Fibroblast of lung (primary cell): ENCODE results near the gene PTPRA. TPM values are rescaled to one million over a fixed set of nuclear protein-coding genes. Genes with fewer than 3 reads are reported as not detected.
A peak's percentile ranks its signal among the peaks of the same experiment; 100 is the strongest.

Source experiments
- DNase-seq, 2 donors: peaks; one replicate each; pipeline versions ENCODE4 v3.0.0 to v3.0.0-alpha.2; 2010; ENCODE audit warnings: low read depth in 2 of 2
- H2AFZ ChIP-seq: 2 replicates; pipeline ENCODE4 v1.5.1; 2012; ENCODE audit warnings: low read length, control low read depth, inconsistent platforms
- H3K27ac ChIP-seq: 2 replicates; pipeline ENCODE4 v1.5.1; 2011; ENCODE audit warnings: low read length, control low read depth; ENCODE audit not compliant: insufficient read depth
- H3K27me3 ChIP-seq: 2 replicates; pipeline ENCODE4 v1.5.1; 2011; ENCODE audit warnings: mild to moderate bottlenecking, low read length; ENCODE audit not compliant: control insufficient read depth, insufficient read depth
- H3K36me3 ChIP-seq: 2 replicates; pipeline ENCODE4 v1.5.1; 2011; ENCODE audit warnings: low read length; ENCODE audit not compliant: control insufficient read depth, insufficient read depth
- H3K4me1 ChIP-seq: 2 replicates; pipeline ENCODE4 v1.5.1; 2011; ENCODE audit warnings: low read length; ENCODE audit not compliant: control insufficient read depth, insufficient read depth; ENCODE audit errors: extremely low read depth
- H3K4me2 ChIP-seq: 2 replicates; pipeline ENCODE4 v1.5.1; 2011; ENCODE audit warnings: low read length, control low read depth; ENCODE audit not compliant: insufficient read depth; ENCODE audit errors: extremely low read depth
- H3K4me3 ChIP-seq, 4 experiments: fragments of 200-600 bp in 1 of 4; sonication (generic) in 1 of 4; replicated peaks in 1 of 4; 2 replicates each; pipeline ENCODE4 v1.5.1; 2011 to 2016; ENCODE audit warnings: low read length in 4 of 4, low read depth in 3 of 4, mild to moderate bottlenecking in 3 of 4, control low read depth in 2 of 4, inconsistent platforms in 1 of 4, mixed read lengths in 1 of 4; ENCODE audit not compliant: insufficient read depth in 1 of 4; ENCODE audit errors: control extremely low read depth in 1 of 4
- H3K79me2 ChIP-seq: 2 replicates; pipeline ENCODE4 v1.5.1; 2012; ENCODE audit warnings: mild to moderate bottlenecking, low read length, inconsistent platforms; ENCODE audit not compliant: control insufficient read depth, insufficient read depth
- H3K9ac ChIP-seq: 2 replicates; pipeline ENCODE4 v1.5.1; 2011; ENCODE audit warnings: mild to moderate bottlenecking, low read length, control low read depth; ENCODE audit not compliant: insufficient read depth
- H3K9me3 ChIP-seq: 2 replicates; pipeline ENCODE4 v1.5.1; 2012; ENCODE audit warnings: low read depth, low read length; ENCODE audit not compliant: control insufficient read depth, insufficient read depth
- H4K20me1 ChIP-seq: 2 replicates; pipeline ENCODE4 v1.5.1; 2011; ENCODE audit warnings: low read length; ENCODE audit not compliant: control insufficient read depth, insufficient read depth; ENCODE audit errors: extremely low read depth
- EZH2 ChIP-seq: IDR thresholded peaks from 2 replicates; pipeline ENCODE4 v1.5.1; 2012; ENCODE audit warnings: low read length, control low read depth, mild to moderate bottlenecking; ENCODE audit errors: missing control alignments
- polyA plus RNA-seq, 2 donors: library from polyadenylated mRNA; depleted of rRNA in 1 of 2; stranded (reverse) in 1 of 2; unstranded in 1 of 2; fragments of >200 nt; gene quantifications; 2 replicates each; pipeline ENCODE4 v1.2.1, GENCODE V29; 2011 to 2012; ENCODE audit warnings: missing spikeins in 1 of 2
- total RNA-seq: library from RNA; depleted of rRNA; stranded (reverse); fragments of >200 nt; gene quantifications from 2 replicates; pipeline ENCODE4 v1.2.1, GENCODE V29; 2014
- TF ChIP-seq, protein P1 (sequence below), 2 donors: IDR thresholded peaks in 1 of 2; conservative IDR thresholded peaks in 1 of 2; 1 replicate in 1 of 2; 2 replicates in 1 of 2; pipeline ENCODE4 v1.5.1; 2011 to 2012; ENCODE audit warnings: low read length in 2 of 2, control low read depth in 1 of 2, inconsistent platforms in 1 of 2, low read depth in 1 of 2, mild to moderate bottlenecking in 1 of 2

The PTPRA gene
- total and polyA plus RNA-seq, 2 donors (not counting 1 experiment from before 2014, with no cell fraction given): 27.9 to 127 TPM

DNA sequence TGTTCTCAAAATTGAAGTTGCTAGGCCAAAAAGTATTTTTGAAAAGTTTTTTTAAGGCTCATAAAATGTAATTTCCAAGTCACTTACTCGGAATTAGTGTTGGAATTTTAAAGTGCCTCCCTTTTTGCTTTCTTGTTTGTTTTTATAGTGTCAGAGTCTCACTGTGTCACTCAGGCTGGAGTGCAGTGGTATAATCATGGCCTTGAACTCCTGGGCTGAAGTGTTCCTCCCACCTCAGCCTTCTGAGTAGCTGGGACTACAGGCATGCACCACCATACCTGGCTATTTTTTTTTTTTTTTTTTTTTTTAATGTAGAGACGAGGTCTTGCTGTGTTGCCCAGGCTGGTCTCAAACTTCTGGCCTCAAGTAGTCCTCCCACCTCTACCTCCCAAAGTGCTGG is 130.1 kb downstream of the PTPRA start:
- H3K79me2 ChIP-seq: no peaks in the 10 kb centered on the region
- no peaks in the 10 kb centered on the region for H3K27me3 ChIP-seq
- no peak for DNase-seq
- no peak for TF ChIP-seq EZH2
- TF ChIP-seq, protein P1, sequence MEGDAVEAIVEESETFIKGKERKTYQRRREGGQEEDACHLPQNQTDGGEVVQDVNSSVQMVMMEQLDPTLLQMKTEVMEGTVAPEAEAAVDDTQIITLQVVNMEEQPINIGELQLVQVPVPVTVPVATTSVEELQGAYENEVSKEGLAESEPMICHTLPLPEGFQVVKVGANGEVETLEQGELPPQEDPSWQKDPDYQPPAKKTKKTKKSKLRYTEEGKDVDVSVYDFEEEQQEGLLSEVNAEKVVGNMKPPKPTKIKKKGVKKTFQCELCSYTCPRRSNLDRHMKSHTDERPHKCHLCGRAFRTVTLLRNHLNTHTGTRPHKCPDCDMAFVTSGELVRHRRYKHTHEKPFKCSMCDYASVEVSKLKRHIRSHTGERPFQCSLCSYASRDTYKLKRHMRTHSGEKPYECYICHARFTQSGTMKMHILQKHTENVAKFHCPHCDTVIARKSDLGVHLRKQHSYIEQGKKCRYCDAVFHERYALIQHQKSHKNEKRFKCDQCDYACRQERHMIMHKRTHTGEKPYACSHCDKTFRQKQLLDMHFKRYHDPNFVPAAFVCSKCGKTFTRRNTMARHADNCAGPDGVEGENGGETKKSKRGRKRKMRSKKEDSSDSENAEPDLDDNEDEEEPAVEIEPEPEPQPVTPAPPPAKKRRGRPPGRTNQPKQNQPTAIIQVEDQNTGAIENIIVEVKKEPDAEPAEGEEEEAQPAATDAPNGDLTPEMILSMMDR (conservative IDR thresholded peaks at IDR 0.05 in 1 of 2, IDR thresholded peaks at IDR 0.05 in 1 of 2; ENCODE audit: low read depth in 1 of 2, low read length in 2 of 2): no peak
- H3K4me2 ChIP-seq: no peak overlapping the region
- H3K4me3 ChIP-seq: no peak overlapping the region
- H3K4me1 ChIP-seq: no peaks in the 10 kb centered on the region
- H4K20me1 ChIP-seq: no peaks in the 10 kb centered on the region
- no peak overlapping the region for H3K9ac ChIP-seq
- no peak overlapping the region for H3K27ac ChIP-seq
- no peak overlapping the region for H2AFZ ChIP-seq
- H3K36me3 ChIP-seq: no peaks in the 10 kb centered on the region
- no peaks in the 10 kb centered on the region for H3K9me3 ChIP-seq

DNA sequence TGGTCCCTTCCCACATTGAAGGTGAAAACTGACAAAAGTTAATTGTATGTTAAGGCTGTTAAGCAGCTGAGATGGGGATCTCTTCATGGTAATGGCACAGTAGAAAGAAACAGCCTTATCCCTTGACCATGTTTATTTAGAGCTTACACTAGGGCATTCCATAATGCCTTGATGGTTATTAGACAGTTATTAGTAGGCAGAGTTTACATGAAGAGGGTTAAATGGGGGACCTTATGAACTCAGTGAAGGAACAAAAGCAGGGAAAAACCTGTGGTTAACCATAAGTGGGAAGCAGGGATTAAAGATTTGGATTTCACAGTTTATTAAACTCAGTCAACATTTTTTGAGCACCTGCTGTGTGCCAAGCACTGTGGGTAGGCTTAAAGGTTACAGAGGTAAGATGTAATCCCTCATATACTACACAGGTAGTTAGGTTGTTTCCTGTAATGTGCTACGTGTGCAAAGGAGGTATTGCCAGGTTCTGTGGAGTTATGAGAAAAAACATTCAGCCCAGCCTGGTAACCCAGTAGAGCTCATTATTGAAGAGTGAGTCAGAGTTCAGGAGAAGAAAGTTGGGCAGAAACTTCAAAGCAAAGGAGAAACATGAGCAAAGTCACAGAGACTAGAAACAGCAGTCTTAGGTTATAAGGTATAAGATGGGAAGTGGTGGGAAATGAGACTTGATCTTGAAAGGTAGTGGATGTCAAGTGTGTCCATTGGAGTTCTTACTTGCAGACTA is 137.9 kb downstream of the PTPRA start:
- TF ChIP-seq, protein P1 (conservative IDR thresholded peaks at IDR 0.05 in 1 of 2, IDR thresholded peaks at IDR 0.05 in 1 of 2; ENCODE audit: low read depth in 1 of 2, low read length in 2 of 2): no peak
- no peak for TF ChIP-seq EZH2
- no peak overlapping the region for H3K9ac ChIP-seq

DNA sequence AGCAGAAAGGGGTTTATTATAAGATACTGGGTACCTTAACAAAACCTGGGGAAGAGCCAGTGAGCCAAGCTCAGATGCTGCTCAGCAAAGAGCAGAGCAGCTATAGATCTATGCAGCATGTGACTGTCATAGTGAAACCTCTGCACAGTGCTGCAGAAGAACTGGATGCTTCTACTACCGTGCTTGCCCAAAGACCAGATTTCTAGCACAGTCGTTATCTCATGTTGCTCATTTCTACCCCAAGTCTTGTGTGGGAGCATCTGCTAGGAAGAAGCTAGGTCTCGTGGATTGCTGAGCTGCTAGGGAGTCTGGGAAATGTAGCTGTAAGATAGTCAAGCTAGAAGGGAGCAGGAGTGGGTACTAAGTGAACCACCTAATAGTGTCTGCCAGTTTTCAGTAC is 138.5 kb downstream of the PTPRA start:
- Histone ChIP-seq H3K4me3 (no peak overlapping the region), H2AFZ (no peak overlapping the region), H3K9me3 (no peaks in the 10 kb centered on the region), H4K20me1 (no peaks in the 10 kb centered on the region), H3K4me2 (no peak overlapping the region), H3K9ac (no peak overlapping the region), H3K27ac (no peak overlapping the region), H3K36me3 (peaks cover 2% of the 10 kb centered on the region), H3K79me2 (no peaks in the 10 kb centered on the region), H3K4me1 (peaks cover 3% of the 10 kb centered on the region), H3K27me3 (no peaks in the 10 kb centered on the region)
- TF ChIP-seq, protein P1 (conservative IDR thresholded peaks at IDR 0.05 in 1 of 2, IDR thresholded peaks at IDR 0.05 in 1 of 2; ENCODE audit: low read depth in 1 of 2, low read length in 2 of 2): no peak
- no peak for TF ChIP-seq EZH2
- DNase-seq: no peak

More for the DNA sequence above, 137.9 kb downstream of the PTPRA start:
- no peak overlapping the region for H2AFZ ChIP-seq
- peaks cover 3% of the 10 kb centered on the region for H3K4me1 ChIP-seq
- no peak overlapping the region for H3K4me2 ChIP-seq
- H4K20me1 ChIP-seq: no peaks in the 10 kb centered on the region
- peak; percentile 18 to 78 for DNase-seq
- H3K4me3 ChIP-seq: no peak overlapping the region
- peaks cover 2% of the 10 kb centered on the region for H3K36me3 ChIP-seq
- no peaks in the 10 kb centered on the region for H3K27me3 ChIP-seq
- H3K27ac ChIP-seq: no peak overlapping the region
- H3K79me2 ChIP-seq: no peaks in the 10 kb centered on the region
- H3K9me3 ChIP-seq: no peaks in the 10 kb centered on the region
